Measurements from ENCODE around the gene PSMC1. TPM values are rescaled to one million over a fixed set of nuclear protein-coding genes. Genes with fewer than 3 reads are reported as not detected.
"Not testable (repeated sequence)": the region's sequence is repeated elsewhere in the genome, so short reads cannot be mapped to it uniquely, and the experiment has no call there.

PSMC1 gene
- total RNA-seq (2012; rRNA removed): 144 and 169 TPM in 2 replicates

DNA sequence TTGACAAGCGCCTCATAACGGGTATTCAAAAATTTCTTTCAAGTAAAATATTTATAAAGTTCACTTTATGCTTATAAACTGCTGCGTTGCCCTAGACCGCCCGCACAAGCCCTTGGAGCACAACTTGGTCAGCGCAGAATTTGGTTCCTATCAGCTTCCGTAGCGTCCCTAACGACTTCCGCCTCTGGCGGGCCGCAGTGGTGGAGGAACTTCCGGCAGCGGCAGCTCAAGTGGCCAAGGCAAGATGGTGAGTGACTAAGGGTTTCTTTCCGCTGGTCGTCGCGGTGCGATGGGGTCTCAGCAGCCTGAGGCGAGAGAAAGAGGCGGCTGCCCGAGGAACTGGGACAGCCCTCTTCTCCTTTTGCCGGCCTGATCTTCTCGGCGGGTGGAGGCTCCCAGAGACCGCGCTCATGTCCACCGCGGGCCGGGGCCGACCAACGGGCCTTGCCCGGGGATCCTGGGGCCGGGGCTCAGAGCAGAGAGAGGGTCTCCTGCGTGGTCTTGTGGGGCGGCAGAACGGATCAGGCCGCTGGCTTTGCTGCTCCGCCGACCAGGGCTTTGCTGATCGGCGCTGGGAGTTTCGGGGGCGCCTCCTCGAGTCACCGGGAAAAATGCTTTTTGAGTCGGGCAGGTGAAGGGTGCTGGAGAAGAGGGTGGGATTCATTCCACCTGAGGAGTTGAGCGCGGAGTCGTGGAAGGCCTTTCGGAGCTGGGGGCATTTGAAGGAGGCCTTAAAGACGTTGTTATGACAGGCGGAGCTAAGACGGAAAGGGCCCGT is at the start of gene PSMC1:
PSMC1 (plus strand) TSS at position 200 of the 778 bp plus-strand sequence; CDS start at position 245, 45 bp downstream.
- Histone ChIP-seq H3K4me3 (ENCODE audit: low read length) (peak within 1 kb of the TSS; percentile 98), H3K4me2 (ENCODE audit: low read length) (peak within 1 kb of the TSS; percentile 81), H3K9me3 (replicated peaks; ENCODE audit: low read length) (no peaks in the 10 kb centered on the region), H3K4me1 (ENCODE audit: control insufficient read depth, insufficient read depth, low read length) (peaks cover 8% of the 10 kb centered on the region), H3K9ac (ENCODE audit: low read depth, low read length) (peak within 1 kb of the TSS; percentile 100), H3K27me3 (ENCODE audit: control insufficient read depth, insufficient read depth, low read length) (peaks cover 6% of the 10 kb centered on the region), H3K36me3 (ENCODE audit: insufficient read depth, low read length) (peaks cover 32% of the 10 kb centered on the region)

DNA sequence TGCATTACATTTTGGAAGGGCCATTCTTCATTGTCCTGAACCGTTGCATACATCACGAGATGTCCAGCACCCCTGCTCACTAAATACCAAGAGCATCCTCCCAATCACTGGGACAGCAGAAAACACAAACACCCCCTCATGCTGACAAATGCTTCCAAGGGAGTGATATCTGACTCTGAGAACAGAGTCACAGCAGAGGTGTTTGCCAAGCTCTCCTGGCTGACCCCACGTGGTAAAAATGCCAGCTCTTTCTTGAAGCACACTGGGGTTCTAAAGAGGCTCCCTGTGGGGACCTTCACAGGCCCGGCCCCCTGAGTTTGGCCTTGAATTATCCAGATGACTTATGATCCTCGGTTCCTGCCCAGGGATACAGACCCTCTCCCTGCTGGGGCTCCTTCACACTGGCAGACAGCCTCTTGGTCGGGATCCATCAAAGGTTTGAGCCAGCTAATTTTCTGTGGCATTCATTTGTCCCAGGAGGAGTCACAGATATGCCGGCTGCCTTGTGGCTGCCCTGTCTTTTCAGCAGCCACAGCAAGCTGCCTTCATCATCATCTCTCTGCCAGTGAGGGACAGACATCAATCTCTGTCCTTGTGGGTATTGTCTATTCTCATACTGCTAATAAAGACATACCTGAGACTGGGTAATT is 43.1 kb upstream of the PSMC1 start:
- H3K27me3 ChIP-seq (ENCODE audit: control insufficient read depth, insufficient read depth, low read length): peaks cover 3% of the 10 kb centered on the region
- H3K4me2 ChIP-seq (ENCODE audit: low read length): no peak overlapping the region
- no peak overlapping the region for H3K9ac ChIP-seq (ENCODE audit: low read depth, low read length)
- H3K4me3 ChIP-seq (ENCODE audit: low read length): no peak overlapping the region
- no peaks in the 10 kb centered on the region for H3K36me3 ChIP-seq (ENCODE audit: insufficient read depth, low read length)
- H3K9me3 ChIP-seq (replicated peaks; ENCODE audit: low read length): no peaks in the 10 kb centered on the region
- H3K4me1 ChIP-seq (ENCODE audit: control insufficient read depth, insufficient read depth, low read length): no peaks in the 10 kb centered on the region

DNA sequence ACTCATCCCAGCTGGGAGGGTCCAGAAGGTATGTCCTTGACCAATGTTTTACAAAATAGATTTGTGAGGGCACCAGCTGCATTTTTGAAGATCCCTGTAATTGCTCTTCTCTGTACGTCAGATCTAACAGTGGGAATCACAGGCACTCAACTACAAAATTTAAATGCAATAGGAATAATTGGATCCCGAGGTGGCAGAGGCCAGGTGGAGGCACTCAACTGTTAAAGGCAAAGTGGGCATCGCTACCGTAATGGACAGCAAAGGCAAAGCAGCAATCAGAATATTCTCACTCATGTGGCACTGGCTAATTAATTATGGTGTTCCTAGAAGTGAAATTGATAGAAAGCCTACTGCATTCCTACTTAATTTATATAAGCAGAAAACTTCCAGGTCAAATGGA is 27.9 kb upstream of the PSMC1 start:
- no peaks in the 10 kb centered on the region for H3K9me3 ChIP-seq (replicated peaks; ENCODE audit: low read length)
- no peak overlapping the region for H3K9ac ChIP-seq (ENCODE audit: low read depth, low read length)
- no peak overlapping the region for H3K4me3 ChIP-seq (ENCODE audit: low read length)
- no peaks in the 10 kb centered on the region for H3K4me1 ChIP-seq (ENCODE audit: control insufficient read depth, insufficient read depth, low read length)
- H3K4me2 ChIP-seq (ENCODE audit: low read length): no peak overlapping the region
- H3K27me3 ChIP-seq (ENCODE audit: control insufficient read depth, insufficient read depth, low read length): peaks cover 6% of the 10 kb centered on the region
- no peaks in the 10 kb centered on the region for H3K36me3 ChIP-seq (ENCODE audit: insufficient read depth, low read length)

DNA sequence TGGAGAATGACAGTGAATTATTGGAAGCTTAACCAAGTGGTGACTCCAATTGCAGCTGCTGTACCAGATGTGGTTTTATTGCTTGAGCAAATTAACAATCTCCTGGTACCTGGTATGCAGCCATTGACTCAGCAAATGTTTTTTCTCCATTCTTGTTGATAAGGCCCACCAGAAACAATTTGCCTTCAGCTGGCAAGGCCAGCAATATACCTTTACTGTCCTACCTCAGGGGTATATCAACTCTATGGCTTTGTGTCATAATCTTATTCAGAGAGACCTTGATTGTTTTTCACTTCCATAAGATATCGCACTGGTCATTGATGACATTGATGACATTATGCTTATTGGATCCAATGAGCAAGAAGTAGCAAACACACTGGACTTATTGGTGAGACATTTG is 26.4 kb upstream of the PSMC1 start:
- H3K4me2 ChIP-seq (ENCODE audit: low read length): not testable (repeated sequence)

DNA sequence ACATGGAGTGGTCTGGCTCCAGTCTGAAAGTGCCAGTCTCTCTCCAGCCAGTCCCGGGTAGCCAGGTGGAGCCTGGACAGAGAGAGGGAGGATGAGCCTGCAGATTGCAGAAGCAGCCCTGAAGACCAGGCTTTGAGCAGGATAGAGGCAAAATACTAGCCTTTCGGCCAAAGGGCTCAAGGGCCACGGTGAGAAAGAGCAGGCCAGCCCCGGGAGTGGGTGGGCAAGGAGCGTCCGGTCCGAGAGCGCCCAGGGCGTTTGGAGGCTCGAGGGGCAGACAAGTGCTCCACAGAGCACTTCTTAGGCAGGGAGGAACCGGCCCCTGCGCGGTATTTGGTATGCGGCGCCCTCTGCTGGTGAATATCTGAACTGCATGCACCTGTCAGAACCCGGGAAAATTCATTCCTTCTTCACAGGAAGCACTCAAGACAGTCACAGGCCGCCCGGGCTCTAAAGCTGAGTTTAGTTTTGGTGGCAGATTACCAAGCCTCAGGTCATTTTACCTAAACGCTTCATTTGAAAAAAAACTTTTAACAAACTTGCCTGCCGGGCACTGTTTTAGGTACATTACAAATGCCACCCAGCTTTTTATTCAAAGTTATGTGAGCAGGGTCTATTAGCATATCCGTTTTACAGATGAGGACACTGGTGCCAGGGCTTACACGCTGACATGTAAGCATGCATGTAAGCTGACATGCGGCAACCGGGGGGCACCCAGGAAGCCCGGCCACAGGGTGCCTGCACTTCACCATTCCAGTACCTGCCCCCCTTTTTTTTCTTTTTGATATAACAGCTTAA is 21.0 kb upstream of the PSMC1 start:
- no peak overlapping the region for H3K9ac ChIP-seq (ENCODE audit: low read depth, low read length)
- H3K36me3 ChIP-seq (ENCODE audit: insufficient read depth, low read length): no peaks in the 10 kb centered on the region
- no peak overlapping the region for H3K4me3 ChIP-seq (ENCODE audit: low read length)
- H3K27me3 ChIP-seq (ENCODE audit: control insufficient read depth, insufficient read depth, low read length): peaks cover 12% of the 10 kb centered on the region
- no peak overlapping the region for H3K4me2 ChIP-seq (ENCODE audit: low read length)
- H3K4me1 ChIP-seq (ENCODE audit: control insufficient read depth, insufficient read depth, low read length): no peaks in the 10 kb centered on the region
- H3K9me3 ChIP-seq (replicated peaks; ENCODE audit: low read length): peaks cover 12% of the 10 kb centered on the region

More for the DNA sequence above, 26.4 kb upstream of the PSMC1 start:
- not testable (repeated sequence) for H3K9ac ChIP-seq (ENCODE audit: low read depth, low read length); H3K36me3 ChIP-seq (ENCODE audit: insufficient read depth, low read length); H3K9me3 ChIP-seq (replicated peaks; ENCODE audit: low read length); H3K4me3 ChIP-seq (ENCODE audit: low read length); H3K27me3 ChIP-seq (ENCODE audit: control insufficient read depth, insufficient read depth, low read length); H3K4me1 ChIP-seq (ENCODE audit: control insufficient read depth, insufficient read depth, low read length)

DNA sequence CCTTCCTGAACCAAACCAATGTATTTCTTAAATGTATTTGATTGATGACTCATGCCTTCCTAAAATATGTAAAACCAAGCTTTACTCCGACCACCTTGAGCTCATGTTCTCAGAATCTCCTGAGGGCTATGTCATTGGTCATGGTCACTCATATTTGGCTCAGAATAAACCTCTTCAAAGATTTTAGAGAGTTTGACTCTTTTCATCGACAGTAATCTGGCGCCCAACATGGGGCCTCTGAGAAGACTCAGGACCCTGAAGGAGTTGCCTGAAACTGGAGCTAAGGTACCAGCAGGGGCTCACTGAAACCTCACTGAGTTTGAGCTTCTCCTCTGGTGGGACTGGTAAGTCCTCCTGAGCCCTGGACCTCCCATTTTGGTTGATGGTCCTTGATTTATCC is 17.2 kb upstream of the PSMC1 start:
- Histone ChIP-seq H3K4me1 (ENCODE audit: control insufficient read depth, insufficient read depth, low read length) (no peaks in the 10 kb centered on the region), H3K9me3 (replicated peaks; ENCODE audit: low read length) (peaks cover 12% of the 10 kb centered on the region), H3K4me3 (ENCODE audit: low read length) (no peak overlapping the region), H3K9ac (ENCODE audit: low read depth, low read length) (no peak overlapping the region), H3K36me3 (ENCODE audit: insufficient read depth, low read length) (no peaks in the 10 kb centered on the region), H3K4me2 (ENCODE audit: low read length) (no peak overlapping the region), H3K27me3 (ENCODE audit: control insufficient read depth, insufficient read depth, low read length) (peaks cover 7% of the 10 kb centered on the region)

DNA sequence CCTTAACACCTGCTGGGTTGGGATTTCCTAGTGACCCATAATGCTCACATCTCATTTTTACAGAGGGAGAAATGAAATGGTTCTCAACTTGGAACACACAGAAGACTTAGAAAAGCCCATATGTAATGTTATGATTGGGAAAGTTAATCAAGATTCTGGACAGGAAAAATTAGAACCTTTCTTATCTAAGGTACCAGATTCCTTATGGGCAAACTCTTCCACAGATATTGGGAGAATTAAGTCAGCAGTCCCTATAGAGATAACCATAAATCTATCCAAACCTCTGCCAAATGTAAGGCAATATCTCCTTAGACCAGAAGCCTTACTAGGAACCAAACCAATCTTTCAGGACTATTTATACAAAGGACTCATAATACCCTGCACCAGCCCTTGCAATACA is 13.9 kb upstream of the PSMC1 start:
- Histone ChIP-seq H3K4me3 (ENCODE audit: low read length) (no peak overlapping the region), H3K36me3 (ENCODE audit: insufficient read depth, low read length) (no peaks in the 10 kb centered on the region), H3K27me3 (ENCODE audit: control insufficient read depth, insufficient read depth, low read length) (peaks cover 3% of the 10 kb centered on the region), H3K9ac (ENCODE audit: low read depth, low read length) (no peak overlapping the region), H3K9me3 (replicated peaks; ENCODE audit: low read length) (peaks cover 12% of the 10 kb centered on the region), H3K4me2 (ENCODE audit: low read length) (no peak overlapping the region), H3K4me1 (ENCODE audit: control insufficient read depth, insufficient read depth, low read length) (no peaks in the 10 kb centered on the region)

DNA sequence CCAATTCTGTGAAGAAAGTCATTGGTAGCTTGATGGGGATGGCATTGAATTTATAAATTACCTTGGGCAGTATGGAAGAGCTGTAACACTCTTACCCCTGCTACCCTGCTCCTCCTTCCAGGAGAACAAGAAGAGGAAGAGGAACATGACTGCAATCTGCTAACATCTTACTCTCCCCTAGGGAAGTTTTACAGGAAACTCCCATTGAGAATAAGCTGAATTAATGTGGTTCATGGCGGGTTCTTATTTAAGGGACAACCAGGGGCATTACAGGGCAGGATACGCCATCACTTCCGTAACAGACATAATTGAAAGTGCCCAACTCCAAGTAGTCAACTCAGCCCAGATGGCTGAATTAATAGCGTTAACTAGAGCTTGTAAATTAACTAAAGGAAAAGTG is 9.4 kb upstream of the PSMC1 start:
- no peak overlapping the region for H3K4me3 ChIP-seq (ENCODE audit: low read length)
- H3K4me1 ChIP-seq (ENCODE audit: control insufficient read depth, insufficient read depth, low read length): no peaks in the 10 kb centered on the region
- H3K36me3 ChIP-seq (ENCODE audit: insufficient read depth, low read length): no peaks in the 10 kb centered on the region
- H3K9me3 ChIP-seq (replicated peaks; ENCODE audit: low read length): no peaks in the 10 kb centered on the region
- H3K4me2 ChIP-seq (ENCODE audit: low read length): no peak overlapping the region
- H3K9ac ChIP-seq (ENCODE audit: low read depth, low read length): no peak overlapping the region
- peaks cover 3% of the 10 kb centered on the region for H3K27me3 ChIP-seq (ENCODE audit: control insufficient read depth, insufficient read depth, low read length)

DNA sequence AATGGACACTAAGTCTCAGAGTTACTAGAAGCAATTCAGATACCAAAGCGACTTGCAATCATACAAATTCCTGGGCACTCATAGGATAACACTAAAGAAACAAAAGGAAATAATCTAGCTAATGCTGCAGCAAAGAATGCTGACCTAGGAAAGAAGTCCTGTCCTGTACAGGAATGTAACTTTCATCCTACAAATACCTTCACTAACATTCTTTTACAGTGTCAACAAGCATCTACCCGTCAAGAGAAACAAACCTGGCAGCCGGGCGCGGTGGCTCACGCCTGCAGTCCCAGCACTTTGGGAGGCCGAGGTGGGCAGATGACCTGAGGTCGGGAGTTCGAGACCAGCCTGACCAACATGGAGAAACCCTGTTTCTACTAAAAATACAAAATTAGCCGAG is 8.9 kb upstream of the PSMC1 start:
- H3K4me3 ChIP-seq (ENCODE audit: low read length); H3K9ac ChIP-seq (ENCODE audit: low read depth, low read length); H3K4me1 ChIP-seq (ENCODE audit: control insufficient read depth, insufficient read depth, low read length); H3K36me3 ChIP-seq (ENCODE audit: insufficient read depth, low read length); H3K9me3 ChIP-seq (replicated peaks; ENCODE audit: low read length); H3K4me2 ChIP-seq (ENCODE audit: low read length); H3K27me3 ChIP-seq (ENCODE audit: control insufficient read depth, insufficient read depth, low read length): not testable (repeated sequence)

DNA sequence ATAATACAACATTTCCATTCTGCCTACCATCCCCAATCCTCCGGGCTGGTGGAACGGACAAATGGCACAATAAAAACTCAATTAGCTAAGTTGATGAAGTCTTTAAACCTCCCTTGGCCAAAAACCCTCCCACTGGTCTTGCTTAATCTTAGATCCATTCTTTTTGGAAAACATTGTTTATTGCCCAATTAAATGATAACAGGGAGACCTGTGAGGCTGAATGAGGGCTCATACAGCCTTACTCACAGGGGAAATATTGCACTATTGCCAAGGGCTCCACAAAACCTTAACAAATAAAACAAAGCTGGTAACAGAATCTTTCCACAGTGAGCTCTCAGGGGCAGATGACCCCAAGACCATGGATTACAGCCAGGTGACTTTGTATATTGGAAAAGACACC is 7.8 kb upstream of the PSMC1 start:
- Histone ChIP-seq H3K36me3 (ENCODE audit: insufficient read depth, low read length) (no peaks in the 10 kb centered on the region), H3K4me3 (ENCODE audit: low read length) (no peak overlapping the region), H3K4me2 (ENCODE audit: low read length) (no peak overlapping the region), H3K27me3 (ENCODE audit: control insufficient read depth, insufficient read depth, low read length) (peaks cover 8% of the 10 kb centered on the region), H3K9ac (ENCODE audit: low read depth, low read length) (no peak overlapping the region), H3K9me3 (replicated peaks; ENCODE audit: low read length) (no peaks in the 10 kb centered on the region), H3K4me1 (ENCODE audit: control insufficient read depth, insufficient read depth, low read length) (no peaks in the 10 kb centered on the region)

DNA sequence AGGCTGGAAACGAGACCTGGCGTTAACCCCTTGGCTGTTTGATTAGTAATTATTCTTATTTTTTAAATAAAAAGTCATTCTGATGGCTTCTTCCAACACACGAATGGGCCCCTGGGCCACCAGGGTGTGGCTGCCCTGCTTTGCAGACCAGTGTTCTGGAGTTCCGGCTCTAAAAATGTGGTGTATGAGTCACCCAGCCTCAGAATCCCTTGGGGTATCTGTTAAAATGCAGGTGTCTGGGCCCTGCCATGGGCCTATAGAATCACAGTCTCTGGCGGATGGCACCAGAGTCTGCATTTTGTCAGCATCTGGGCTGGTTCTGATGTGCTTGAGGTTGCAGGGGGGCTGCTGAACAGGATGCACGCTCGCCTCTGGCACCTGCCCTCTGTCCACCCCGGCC is 2.5 kb upstream of the PSMC1 start:
- Histone ChIP-seq H3K9ac (ENCODE audit: low read depth, low read length) (no peak overlapping the region), H3K36me3 (ENCODE audit: insufficient read depth, low read length) (peaks cover 11% of the 10 kb centered on the region), H3K4me1 (ENCODE audit: control insufficient read depth, insufficient read depth, low read length) (peaks cover 8% of the 10 kb centered on the region), H3K4me2 (ENCODE audit: low read length) (no peak overlapping the region), H3K27me3 (ENCODE audit: control insufficient read depth, insufficient read depth, low read length) (peaks cover 6% of the 10 kb centered on the region), H3K4me3 (ENCODE audit: low read length) (no peak overlapping the region), H3K9me3 (replicated peaks; ENCODE audit: low read length) (no peaks in the 10 kb centered on the region)

Measured in skeletal muscle satellite cell (primary cell).